Calu3 (cell line): ENCODE measurements around the gene SEMA5A. TPM values are rescaled to one million over a fixed set of nuclear protein-coding genes. Genes with fewer than 3 reads are reported as not detected.

ENCODE experiments used
- BruUV-seq: library from RNA; stranded (reverse); fragments of 400-500 nt; replicated peaks from 2 replicates; lab custom pipeline; 2021; lab: Mats Ljungman, UMichigan
- CTCF ChIA-PET: fragments of 300-600 bp; sonication (Branson Sonifier 250); formaldehyde crosslinking; loops from one replicate; lab custom pipeline; 2022; ENCODE audit warnings: antibody characterized with exemption; lab: Charles Lee
- DNase-seq: peaks from one replicate; pipeline ENCODE4 v3.0.0; 2022
- H3K27ac Mint-ChIP-seq: one replicate; pipeline ENCODE4 v1.8.0; 2022; ENCODE audit warnings: mixed read lengths; ENCODE audit not compliant: unreplicated experiment
- H3K27me3 Mint-ChIP-seq: one replicate; pipeline ENCODE4 v1.8.0; 2022; ENCODE audit warnings: mixed read lengths; ENCODE audit not compliant: unreplicated experiment
- H3K36me3 Mint-ChIP-seq: one replicate; pipeline ENCODE4 v1.8.0; 2022; ENCODE audit warnings: mild to moderate bottlenecking, moderate library complexity, mixed read lengths; ENCODE audit not compliant: insufficient read depth, unreplicated experiment
- H3K4me1 Mint-ChIP-seq: one replicate; pipeline ENCODE4 v1.8.0; 2022; ENCODE audit warnings: mild to moderate bottlenecking, low read depth, mixed read lengths; ENCODE audit not compliant: unreplicated experiment
- H3K4me3 Mint-ChIP-seq: one replicate; pipeline ENCODE4 v1.8.0; 2022; ENCODE audit warnings: mild to moderate bottlenecking, low read depth, moderate library complexity, mixed read lengths; ENCODE audit not compliant: unreplicated experiment
- H3K9me3 Mint-ChIP-seq: one replicate; pipeline ENCODE4 v1.8.0; 2022; ENCODE audit warnings: low read depth, mixed read lengths; ENCODE audit not compliant: unreplicated experiment
- intact Hi-C: fragments of 100-400 bp; cut with micrococcal nuclease; formaldehyde crosslinking; loops from one replicate; pipeline ENCODE4 v1.10.0; 2022; ENCODE audit not compliant: unreplicated experiment
- total RNA-seq: library from RNA; stranded (reverse); gene quantifications from 2 replicates; pipeline ENCODE4 v1.2.3, GENCODE V29; 2022
- TF ChIP-seq, protein P1 (sequence below): fragments of 200-600 bp; IDR thresholded peaks from one replicate; pipeline ENCODE4 v1.8.0; 2022; ENCODE audit warnings: antibody characterized with exemption; ENCODE audit not compliant: unreplicated experiment

Gene SEMA5A
- total RNA-seq, 1 experiment from 2014 or later, result 0.52 TPM

DNA sequence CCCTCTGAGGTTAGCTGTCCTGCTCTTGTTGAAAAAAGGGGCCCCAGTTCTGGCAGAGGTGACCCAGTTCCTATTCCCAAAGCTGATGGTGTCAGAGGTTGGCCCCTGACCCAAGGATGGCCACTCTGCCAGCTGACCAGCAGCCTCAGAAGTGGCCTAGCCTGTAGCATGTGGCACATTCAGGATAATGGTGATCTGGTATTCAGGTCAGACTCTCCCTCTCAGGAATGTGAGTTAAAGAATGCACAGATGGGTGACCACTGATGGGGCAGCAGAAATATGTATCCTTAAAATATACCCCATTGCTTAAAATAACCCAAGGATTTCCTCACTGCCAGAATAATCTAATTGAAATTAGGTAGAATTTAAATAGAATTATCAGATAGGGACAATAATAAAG lies 369.2 kb downstream of the SEMA5A start:
- Mint-ChIP-seq H3K4me1 (no peaks in the 10 kb centered on the region), H3K36me3 (no peaks in the 10 kb centered on the region), H3K27me3 (no peaks in the 10 kb centered on the region), H3K27ac (no peak overlapping the region), H3K4me3 (no peak overlapping the region), H3K9me3 (no peaks in the 10 kb centered on the region)
- CTCF ChIA-PET, result no interaction called here
- no peak for DNase-seq
- BruUV-seq, result no TSS peak
- intact Hi-C loops, result no loop called here
- TF ChIP-seq, protein P1, sequence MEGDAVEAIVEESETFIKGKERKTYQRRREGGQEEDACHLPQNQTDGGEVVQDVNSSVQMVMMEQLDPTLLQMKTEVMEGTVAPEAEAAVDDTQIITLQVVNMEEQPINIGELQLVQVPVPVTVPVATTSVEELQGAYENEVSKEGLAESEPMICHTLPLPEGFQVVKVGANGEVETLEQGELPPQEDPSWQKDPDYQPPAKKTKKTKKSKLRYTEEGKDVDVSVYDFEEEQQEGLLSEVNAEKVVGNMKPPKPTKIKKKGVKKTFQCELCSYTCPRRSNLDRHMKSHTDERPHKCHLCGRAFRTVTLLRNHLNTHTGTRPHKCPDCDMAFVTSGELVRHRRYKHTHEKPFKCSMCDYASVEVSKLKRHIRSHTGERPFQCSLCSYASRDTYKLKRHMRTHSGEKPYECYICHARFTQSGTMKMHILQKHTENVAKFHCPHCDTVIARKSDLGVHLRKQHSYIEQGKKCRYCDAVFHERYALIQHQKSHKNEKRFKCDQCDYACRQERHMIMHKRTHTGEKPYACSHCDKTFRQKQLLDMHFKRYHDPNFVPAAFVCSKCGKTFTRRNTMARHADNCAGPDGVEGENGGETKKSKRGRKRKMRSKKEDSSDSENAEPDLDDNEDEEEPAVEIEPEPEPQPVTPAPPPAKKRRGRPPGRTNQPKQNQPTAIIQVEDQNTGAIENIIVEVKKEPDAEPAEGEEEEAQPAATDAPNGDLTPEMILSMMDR, result no peak

DNA sequence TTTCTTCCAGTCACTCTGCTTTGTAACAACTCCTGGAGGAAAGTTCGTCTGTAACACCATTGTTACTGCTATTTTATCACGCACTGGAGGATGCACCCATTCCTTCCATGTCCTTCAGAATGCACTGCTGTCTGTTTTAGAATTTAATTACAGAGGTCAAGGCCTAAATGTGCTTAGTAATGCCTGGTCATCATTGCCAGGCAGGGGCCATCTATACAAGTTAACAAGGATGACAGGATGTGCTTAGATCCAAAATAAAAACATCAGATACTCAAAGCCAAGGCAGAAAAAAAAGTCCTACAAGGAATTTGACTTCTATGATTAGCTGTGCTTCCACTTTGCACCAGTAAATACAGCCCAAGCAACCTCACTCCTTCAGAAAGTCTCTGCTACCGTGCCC lies 371.4 kb downstream of the SEMA5A start:
- H3K36me3 Mint-ChIP-seq, result no peaks in the 10 kb centered on the region
- H3K27ac Mint-ChIP-seq, result no peak overlapping the region
- CTCF ChIA-PET, result no interaction called here
- no peaks in the 10 kb centered on the region for H3K27me3 Mint-ChIP-seq
- no peak overlapping the region for H3K4me3 Mint-ChIP-seq
- intact Hi-C loops, result no loop called here
- H3K4me1 Mint-ChIP-seq, result no peaks in the 10 kb centered on the region
- TF ChIP-seq, protein P1, result no peak
- peaks cover 2% of the 10 kb centered on the region for H3K9me3 Mint-ChIP-seq
- no TSS peak for BruUV-seq
- no peak for DNase-seq

DNA sequence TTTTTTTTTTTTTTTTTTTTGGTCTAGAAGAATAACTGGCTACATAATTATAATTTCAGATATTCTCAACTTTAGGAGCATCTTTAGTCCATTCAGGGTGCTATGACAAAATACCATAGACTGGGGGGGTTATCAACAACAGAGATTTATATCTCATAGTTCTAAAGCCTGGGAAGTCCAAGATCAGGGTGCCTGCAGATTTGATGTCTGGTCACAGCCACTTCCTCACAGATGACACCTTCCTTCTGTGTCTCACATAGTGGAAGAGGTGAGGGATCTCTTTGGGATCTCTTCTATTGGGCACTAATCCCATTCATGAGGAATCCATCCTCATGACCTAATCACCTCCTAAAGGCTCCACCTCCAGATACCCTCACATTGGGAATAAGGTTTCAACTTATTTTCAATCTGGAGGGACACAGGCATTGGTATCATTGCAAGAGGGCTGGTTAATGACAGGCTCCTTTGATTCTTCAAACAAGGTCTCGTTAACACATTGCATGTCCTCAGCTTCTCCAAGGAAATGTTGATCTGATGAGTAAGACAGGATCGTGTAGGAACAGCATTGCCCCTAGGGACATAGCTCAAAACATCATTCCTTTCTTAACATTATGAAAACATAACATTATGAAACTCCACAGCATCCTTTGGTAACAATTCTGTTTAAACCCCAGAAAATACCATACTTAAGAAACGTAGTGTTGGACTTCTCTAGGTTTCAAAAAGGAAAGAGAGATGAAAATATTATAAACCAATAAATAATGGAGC lies 372.4 kb downstream of the SEMA5A start:
- no TSS peak for BruUV-seq
- DNase-seq, result no peak
- no peak overlapping the region for H3K27ac Mint-ChIP-seq
- H3K27me3 Mint-ChIP-seq, result no peaks in the 10 kb centered on the region
- no peaks in the 10 kb centered on the region for H3K36me3 Mint-ChIP-seq
- no peak overlapping the region for H3K4me3 Mint-ChIP-seq
- H3K9me3 Mint-ChIP-seq, result peaks cover 2% of the 10 kb centered on the region
- CTCF ChIA-PET, result no interaction called here
- no peaks in the 10 kb centered on the region for H3K4me1 Mint-ChIP-seq
- intact Hi-C loops, result no loop called here
- TF ChIP-seq, protein P1, result no peak

DNA sequence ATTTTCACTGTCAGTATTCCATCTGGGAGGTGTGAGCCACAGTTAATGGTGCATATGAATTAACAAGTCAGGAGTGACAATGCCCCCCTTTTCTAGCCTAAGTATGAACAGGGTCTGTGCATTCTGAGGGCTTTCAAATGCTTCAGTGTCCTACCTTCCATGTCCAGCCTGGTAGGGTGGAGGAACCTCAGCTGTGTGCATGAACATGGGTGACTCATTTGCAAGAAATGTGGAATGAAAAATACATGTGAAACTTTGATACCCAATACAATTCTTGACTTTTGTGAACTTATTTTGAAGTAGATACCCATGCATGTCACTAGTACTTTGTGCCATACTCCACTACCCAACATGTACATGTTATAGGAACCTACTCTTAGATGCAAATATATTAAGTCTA lies 375.8 kb downstream of the SEMA5A start:
- CTCF ChIA-PET, result no interaction called here
- no peak overlapping the region for H3K4me3 Mint-ChIP-seq
- BruUV-seq, result no TSS peak
- no peak overlapping the region for H3K27ac Mint-ChIP-seq
- no peaks in the 10 kb centered on the region for H3K27me3 Mint-ChIP-seq
- DNase-seq, result no peak
- H3K36me3 Mint-ChIP-seq, result no peaks in the 10 kb centered on the region
- no peaks in the 10 kb centered on the region for H3K4me1 Mint-ChIP-seq
- TF ChIP-seq, protein P1, result no peak
- H3K9me3 Mint-ChIP-seq, result peaks cover 4% of the 10 kb centered on the region
- intact Hi-C loops, result no loop called here
